Fibroblast of villous mesenchyme (primary cell): ENCODE results near the gene PLXND1. TPM values are rescaled to one million over a fixed set of nuclear protein-coding genes. Genes with fewer than 3 reads are reported as not detected.

Experiments
- DNase-seq: peaks from one replicate; pipeline ENCODE4 v3.0.0-alpha.2; 2010; ENCODE audit warnings: low read depth
- H3K4me3 ChIP-seq: 2 replicates; pipeline ENCODE4 v1.5.1; 2011; ENCODE audit warnings: low read depth, mild to moderate bottlenecking, low read length
- CTCF ChIP-seq: IDR thresholded peaks from 2 replicates; pipeline ENCODE4 v1.5.1; 2012; ENCODE audit warnings: low read depth, mild to moderate bottlenecking, low read length; ENCODE audit not compliant: insufficient read depth
- total RNA-seq: library from RNA; depleted of rRNA; stranded (reverse); fragments of >200 nt; gene quantifications from 2 replicates; pipeline ENCODE4 v1.2.3, GENCODE V29; 2012

PLXND1 gene
- total RNA-seq, 1 donor = 97.2 TPM

DNA sequence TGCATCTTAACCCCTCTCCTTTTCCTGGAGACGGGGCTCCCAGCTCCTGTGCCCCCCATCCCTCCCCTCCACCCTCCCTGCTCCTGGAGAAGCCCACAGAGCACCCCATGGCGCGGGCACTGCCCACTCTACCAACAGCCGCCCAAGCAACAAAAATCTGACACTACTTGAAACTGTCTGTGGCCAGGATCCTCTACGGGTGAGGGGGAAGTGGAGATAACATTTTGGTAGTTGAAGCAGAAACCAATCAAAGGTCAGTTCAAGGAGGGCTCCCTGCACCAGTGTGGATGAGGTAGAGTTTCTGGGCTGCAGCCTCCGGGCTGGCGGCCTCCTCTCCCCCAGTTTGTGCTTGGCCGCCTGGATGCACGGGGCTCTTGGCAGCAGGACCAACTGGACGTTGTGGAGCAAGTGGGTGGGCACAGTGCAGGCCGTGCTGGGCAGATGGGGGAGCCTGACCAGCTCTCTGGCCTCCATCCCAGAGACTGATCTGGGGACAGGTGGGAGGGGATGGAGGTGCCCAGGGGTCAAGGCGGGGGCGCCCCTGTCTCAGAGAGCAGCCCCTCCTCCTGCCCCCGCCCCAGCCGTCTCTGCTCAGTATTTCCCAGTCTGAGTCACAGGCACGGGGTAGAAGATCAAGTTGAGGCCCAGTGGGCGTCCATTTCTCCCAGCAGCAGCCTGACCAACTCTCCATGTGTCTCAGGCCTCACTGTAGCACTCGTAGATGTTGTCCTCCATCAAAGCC, 50.7 kb downstream of the PLXND1 start:
- H3K4me3 ChIP-seq = no peak overlapping the region
- no peak for DNase-seq
- TF ChIP-seq CTCF = no peak

DNA sequence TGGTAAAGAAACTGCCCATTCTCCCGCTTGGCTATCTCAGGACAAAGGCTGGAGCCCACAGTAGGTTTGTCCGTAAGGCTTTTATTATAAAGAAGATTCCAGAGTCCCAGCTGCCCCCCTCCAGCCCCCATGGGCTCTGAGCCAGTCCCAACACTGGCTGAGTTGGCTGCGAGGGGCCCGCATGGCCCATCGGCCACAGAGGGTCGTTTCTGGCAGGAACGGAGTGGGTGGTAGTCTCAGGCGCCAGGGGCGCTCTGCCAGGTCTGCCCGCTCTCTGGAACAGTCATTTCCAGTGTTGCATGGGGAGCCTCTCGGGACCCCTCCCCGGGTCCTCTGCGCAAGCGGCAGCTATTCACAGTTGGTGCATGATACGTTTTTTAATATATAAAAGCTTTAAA, 51.3 kb downstream of the PLXND1 start:
- no peak overlapping the region for H3K4me3 ChIP-seq
- DNase-seq = no peak
- TF ChIP-seq CTCF = no peak

GRCh38 chr3:129554356-129555152, 51.9 kb downstream of the PLXND1 start:
- peak; percentile 40 for DNase-seq
- no peak for TF ChIP-seq CTCF
- no peak overlapping the region for H3K4me3 ChIP-seq

DNA sequence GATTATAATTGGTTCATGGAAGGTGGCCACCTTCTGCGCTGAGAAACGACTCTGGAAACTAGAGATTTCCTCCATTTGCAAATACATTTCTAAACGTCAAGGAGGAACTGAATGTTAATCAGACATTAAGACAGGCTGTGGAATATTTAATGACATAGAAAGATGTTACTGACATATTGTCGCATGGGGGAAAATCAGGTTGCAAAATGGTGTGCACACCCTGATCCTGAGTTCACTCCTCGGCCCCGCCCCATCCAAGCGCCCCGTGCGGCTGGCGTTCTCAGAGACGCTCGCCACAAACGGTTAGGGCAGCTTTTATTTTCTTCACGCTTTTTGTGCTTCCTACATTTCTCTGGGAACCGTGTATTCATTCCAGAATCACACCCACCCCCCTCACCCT, 52.8 kb downstream of the PLXND1 start:
- no peak overlapping the region for H3K4me3 ChIP-seq
- no peak for TF ChIP-seq CTCF
- no peak for DNase-seq

- DNase-seq = no peak
- H3K4me3 ChIP-seq = no peak overlapping the region
- no peak for TF ChIP-seq CTCF
Observed at GRCh38 chr3:129553171-129553570, 53.3 kb downstream of the PLXND1 start.

GRCh38 chr3:129552287-129553050, 54.0 kb downstream of the PLXND1 start:
- no peak for DNase-seq
- no peak overlapping the region for H3K4me3 ChIP-seq
- no peak for TF ChIP-seq CTCF
